IPS DF 19.7 (cell line): ENCODE data around the gene SELENOF.

ENCODE experiments used
- DNase-seq: peaks from one replicate; pipeline ENCODE4 v3.0.0-alpha.2; 2013; ENCODE audit warnings: low read depth, low spot score

The SELENOF gene

GRCh38 chr1:86913896-86914600 lies at the start of gene SELENOF:
Gene SELENOF (minus strand): TSS chr1:86914126. CDS start chr1:86914111, 15 bp downstream.
- peak; percentile 99 for DNase-seq

DNA sequence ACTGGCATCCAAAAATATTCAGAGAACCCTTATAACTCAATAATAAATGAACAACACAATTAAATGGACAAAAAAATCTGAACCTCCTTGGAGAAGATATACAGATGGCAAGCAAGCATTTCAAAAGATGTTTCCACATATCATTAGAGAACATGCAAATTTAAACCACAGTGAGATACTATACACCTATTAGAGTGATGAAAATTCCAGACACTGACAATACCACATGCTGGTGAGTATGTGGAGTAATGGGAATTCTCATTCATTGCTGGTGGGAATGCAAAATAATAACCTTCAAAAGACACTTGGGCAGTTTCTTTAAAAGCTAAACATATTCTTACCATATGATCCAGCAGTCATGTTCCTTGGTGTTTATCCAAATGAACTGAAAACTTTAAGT lies 46.6 kb upstream of the SELENOF start:
- no peak for DNase-seq

- no peak for DNase-seq
These were observed 43.3 kb upstream of the SELENOF start for GRCh38 chr1:86957221-86957620.

DNA sequence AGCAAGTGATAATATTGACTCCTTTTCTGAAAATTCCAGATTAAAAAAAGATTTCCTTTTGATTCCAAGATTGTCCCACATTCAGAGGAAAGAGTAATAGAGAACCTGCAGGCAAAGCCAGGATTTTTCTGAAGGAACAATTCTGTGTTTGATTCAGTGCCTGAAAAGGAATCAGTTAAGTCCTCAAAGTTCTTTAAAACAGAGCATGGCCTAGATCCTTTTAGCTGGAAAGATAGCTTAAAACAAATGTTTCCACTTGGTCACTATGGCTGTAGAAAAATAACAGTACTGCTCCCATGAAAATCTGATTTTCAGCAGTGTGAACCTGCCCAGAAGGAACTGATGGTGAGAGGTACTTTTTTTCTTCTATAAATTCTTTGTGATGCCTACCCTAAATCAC lies 42.3 kb upstream of the SELENOF start:
- no peak for DNase-seq

DNA sequence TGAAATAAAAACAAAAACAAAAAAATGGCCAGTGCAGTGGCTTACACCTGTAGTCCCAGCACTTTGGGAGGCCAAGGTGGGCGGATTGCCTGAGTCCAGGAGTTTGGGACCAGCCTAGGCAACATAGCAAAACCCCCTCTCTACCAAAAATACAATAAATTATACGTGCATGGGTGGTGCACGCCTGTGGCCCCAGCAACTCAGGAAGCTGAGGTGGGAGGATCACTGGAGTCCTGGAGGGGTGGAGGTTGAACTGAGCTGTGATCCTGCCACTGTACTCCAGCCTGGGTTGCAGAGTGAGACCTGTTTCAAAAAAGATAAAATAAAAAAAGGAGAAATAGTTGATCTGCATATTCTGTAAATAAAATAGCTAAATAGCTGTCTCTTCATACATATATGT lies 41.8 kb upstream of the SELENOF start:
- no peak for DNase-seq

GRCh38 chr1:86953167-86953566 lies 39.2 kb upstream of the SELENOF start:
- DNase-seq, result no peak

DNA sequence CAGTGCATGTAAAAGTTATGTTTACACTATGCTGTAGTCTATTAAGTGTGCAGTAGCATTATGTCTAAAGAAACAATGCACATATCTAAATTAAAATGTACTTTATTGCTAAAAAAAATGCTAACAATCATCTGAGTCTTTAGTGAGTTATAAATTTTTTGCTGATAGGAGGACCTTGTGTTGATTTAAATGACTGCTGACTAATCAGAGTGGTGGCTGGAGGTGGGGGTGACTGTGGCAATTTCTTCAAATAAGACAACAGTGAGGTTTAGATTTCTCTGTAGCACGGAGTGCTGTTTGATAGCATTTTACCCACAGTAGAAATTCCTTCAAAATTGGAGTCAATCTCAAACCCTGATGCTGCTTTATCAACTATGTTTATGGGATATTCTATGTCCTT lies 37.5 kb upstream of the SELENOF start:
- DNase-seq, result no peak

GRCh38 chr1:86950712-86951419 lies 36.9 kb upstream of the SELENOF start:
- no peak for DNase-seq

DNA sequence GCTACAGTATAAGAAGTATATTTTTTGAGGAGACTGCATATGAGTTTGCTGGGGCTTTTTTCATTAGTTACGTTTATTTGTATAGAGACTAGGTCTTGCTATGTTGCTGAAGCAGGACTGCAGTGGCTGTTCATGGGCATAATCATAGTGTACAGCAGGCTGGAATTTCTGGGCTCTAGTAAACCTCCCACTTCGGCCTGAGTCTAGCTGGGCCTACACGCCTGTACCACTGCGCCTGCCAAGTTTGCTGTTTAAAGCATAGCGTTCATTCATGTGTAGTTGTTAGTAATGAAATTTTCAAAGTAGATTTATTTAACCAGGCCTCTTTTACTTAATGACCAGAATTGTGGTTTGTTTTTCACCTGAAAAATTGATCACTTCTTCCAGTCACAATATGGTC lies 34.3 kb upstream of the SELENOF start:
- DNase-seq, result no peak

- DNase-seq, result no peak
These were observed 28.8 kb upstream of the SELENOF start for GRCh38 chr1:86942743-86943142.

DNA sequence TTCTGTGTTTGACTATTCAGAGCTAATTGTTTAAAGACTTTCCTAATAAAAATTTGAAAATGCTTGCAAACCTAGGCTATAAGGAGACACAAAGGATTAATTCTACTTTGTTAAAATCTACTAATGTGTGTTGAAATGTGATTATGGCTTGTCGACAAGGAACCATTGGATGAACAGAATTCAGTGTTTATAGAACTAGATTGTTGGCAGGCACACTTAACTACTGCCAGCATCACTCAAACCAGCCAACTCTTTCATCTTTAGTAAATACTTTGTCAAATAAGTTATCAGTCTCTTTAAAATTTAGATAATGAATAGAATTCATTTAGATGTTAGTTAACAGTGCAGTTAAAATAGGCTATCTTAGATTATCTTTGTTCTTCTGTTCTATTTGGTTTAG lies 28.1 kb upstream of the SELENOF start:
- DNase-seq, result no peak

GRCh38 chr1:86940599-86940998 lies 26.7 kb upstream of the SELENOF start:
- DNase-seq, result no peak

- no peak for DNase-seq
These were observed 25.5 kb upstream of the SELENOF start for GRCh38 chr1:86939406-86939805.

- DNase-seq, result no peak
These were observed 24.9 kb upstream of the SELENOF start for GRCh38 chr1:86938855-86939254.

DNA sequence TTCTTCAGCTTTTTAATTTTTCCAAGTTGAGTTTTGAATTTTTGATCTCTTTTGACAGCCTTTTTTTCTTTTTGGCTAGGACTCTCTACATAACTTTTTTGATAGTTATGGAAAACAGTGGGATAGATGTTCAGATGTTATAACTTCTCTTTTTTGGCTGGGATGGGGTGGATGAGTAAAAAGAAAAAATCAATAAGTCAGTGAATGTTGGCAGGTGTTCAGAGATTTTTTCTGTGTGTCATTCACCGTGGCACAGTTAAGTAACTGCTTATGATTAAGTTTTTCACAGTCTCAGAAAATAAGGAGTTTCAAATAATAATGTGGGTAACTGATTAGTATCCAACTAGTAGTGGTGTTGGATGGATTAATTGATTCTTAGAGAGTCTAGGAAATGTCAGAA lies 24.5 kb upstream of the SELENOF start:
- DNase-seq, result no peak

DNA sequence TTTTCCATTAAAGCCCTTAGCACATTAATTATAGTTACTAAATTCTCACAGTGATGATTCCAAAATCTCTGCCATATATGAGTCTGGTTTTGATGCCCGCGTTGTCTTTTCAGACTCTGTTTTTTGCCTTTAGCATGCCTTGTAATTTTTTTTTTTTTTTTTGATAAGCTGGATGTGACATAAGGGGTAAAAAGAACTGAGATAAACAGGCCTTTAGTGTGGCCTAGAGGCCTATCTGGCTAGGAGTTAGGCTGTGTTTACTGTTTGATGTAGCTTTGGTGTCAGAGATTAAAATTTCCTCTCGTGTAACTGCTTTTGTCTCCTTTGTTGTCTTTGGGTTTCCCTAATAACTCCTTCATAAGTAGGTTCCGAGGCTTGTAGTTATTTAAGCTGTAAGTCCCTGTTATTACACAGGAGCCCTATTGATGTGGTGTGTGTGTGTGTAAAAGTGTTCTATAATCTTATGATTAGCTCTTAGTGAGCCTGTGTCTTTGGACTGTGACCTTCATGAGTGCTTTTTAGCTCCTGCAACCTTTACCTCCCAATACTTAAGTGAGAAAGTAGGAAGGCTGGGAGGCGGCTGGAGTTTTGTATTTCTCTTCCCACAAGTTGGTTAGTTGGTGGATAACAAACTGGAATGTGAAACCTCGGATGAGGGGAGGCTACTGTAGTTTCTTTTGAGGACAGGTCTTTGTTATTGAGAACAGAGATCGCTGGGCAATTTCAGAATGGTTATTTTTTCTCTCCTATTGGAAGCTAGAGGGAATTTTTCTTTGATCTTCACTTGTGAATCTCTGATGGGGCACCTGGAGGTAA lies 19.8 kb upstream of the SELENOF start:
- no peak for DNase-seq

DNA sequence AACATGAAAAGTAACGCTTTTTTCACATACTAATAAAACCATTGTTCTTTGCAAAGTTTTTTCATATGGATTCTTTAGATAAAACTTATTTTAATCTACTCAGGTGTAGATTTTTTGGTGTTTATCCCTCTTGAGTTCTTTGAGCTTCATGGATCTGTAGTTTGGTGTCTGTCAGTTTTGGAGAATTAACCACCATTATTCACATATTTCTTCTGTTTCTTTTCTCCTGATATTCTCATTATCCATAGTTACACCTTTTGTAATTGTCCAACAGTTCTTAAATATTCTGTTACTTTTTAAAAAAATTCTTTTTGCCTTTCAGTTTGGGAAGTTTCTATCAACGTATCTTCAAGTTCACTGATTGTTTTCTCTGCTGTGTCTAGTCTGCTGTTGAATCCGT lies 19.1 kb upstream of the SELENOF start:
- no peak for DNase-seq

DNA sequence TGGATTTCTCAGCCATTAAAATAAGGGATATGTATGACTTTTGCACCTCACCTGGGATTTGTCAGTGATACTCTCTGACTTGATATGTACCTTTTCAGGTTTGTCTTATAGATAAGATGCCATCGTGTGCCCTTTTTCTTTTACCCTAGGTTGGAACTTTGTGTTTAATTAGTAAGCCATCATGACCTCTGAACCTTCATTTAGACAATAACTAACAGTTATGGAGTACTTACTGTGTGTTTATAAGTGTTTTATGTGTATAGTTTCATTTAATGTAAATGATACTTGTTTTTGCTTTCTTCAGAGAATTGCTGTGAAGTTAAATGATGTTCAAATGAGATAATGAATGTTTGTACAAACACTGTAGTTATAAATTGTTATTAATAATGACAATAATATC lies 14.9 kb upstream of the SELENOF start:
- no peak for DNase-seq

GRCh38 chr1:86926883-86927282 lies 13.0 kb upstream of the SELENOF start:
- no peak for DNase-seq

- no peak for DNase-seq
These were observed 11.8 kb upstream of the SELENOF start for GRCh38 chr1:86925742-86926141.

DNA sequence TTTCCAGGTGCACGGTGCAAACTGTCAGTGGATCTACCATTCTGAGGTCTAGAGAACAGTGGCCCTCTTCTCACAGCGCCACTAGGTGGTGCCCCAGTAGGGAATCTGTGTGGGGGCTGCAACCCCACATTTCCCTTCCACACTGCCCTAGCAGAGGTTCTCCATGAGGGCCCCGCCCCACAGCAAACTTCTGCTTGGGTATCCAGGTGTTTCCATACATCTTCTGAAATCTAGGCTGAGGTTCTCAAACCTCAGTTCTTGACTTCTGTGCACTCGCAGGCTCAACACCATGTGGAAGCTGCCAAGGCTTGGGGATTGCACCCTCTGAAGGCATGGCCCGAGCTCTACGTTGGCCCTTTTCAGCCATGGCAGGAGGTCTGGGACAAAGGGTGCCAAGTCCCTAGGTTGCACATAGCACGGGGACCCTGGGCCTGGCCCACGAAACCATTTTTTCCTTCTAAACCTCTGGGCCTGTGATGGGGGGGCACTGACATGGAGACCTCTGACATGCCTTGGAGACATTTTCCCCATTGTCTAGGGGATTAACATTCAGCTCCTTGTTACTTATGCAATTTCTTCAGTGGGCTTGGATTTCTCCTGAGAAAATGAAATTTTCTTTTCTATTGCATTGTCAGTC lies 10.5 kb upstream of the SELENOF start:
- DNase-seq, result no peak

GRCh38 chr1:86922445-86922844 lies 8.5 kb upstream of the SELENOF start:
- no peak for DNase-seq
